ENCODE measurements around the gene RUNX3. TPM values are rescaled to one million over a fixed set of nuclear protein-coding genes. Genes with fewer than 3 reads are reported as not detected.

The RUNX3 gene
- total RNA-seq, 1 experiment from 2014 or later: 8.6 TPM

DNA sequence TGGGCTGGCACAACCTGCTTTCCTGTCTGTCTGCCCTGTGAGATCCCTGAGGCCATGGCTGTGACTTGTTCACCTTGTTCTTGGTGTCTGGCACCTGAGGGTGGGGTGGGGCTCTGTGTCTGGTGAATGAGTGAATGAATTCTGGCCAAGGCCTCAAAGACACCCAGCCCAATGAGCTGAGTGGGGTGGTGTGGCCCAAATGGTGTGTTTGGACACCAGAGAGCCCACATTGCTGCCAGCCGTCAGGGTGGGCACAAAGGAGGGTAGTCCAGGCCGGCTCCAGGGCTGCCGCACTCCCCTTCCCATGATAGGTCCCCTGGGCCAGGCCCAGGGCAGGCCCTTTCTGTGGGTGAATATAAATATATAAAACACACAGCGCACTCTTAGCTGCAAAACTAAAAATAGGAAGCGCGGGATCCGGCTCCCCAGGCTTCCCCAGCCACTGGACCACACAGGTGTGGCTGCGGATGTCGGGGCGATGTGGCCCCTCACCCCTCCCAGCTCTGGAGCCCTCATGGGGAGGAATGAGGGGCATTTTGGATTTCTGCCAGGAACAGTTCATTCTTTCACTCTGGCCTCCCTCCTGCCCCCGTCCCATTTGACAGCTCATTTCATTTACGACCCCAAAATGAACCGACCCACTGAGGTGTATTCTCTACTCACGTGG is 33.3 kb downstream of the RUNX3 start:
- intact Hi-C loops (cut with micrococcal nuclease; ENCODE audit: unreplicated experiment): no loop called here
- ChIA-PET POLR2A (ENCODE audit: low non-redundant PET) (no interaction called here), CTCF (no interaction called here)
- H3K4me3 ChIP-seq (ENCODE audit: low read depth, low read length, poor library complexity, severe bottlenecking): no peak overlapping the region
- H3K36me3 ChIP-seq (ENCODE audit: insufficient read depth, low read length, poor library complexity, severe bottlenecking): no peaks in the 10 kb centered on the region
- H3K9me3 ChIP-seq (ENCODE audit: low read depth, low read length, poor library complexity, severe bottlenecking): no peaks in the 10 kb centered on the region
- H3K4me1 ChIP-seq (ENCODE audit: insufficient read depth, low read length, poor library complexity, severe bottlenecking): no peaks in the 10 kb centered on the region
- no TSS peak for BruUV-seq (replicated peaks)
- H3K27ac ChIP-seq (ENCODE audit: low read depth, low read length, poor library complexity, severe bottlenecking): no peak overlapping the region
- TF ChIP-seq CTCF (conservative IDR thresholded peaks at IDR 0.05; ENCODE audit: low read depth, low read length): no peak
- no peak for TF ChIP-seq EZH2 (IDR thresholded peaks at IDR 0.05; ENCODE audit: borderline replicate concordance, low read depth, low read length, poor library complexity, severe bottlenecking)
- H3K27me3 ChIP-seq (replicated peaks; ENCODE audit: insufficient read depth, low read depth, low read length, poor library complexity): no peaks in the 10 kb centered on the region
- DNase-seq (ENCODE audit: low spot score): no peak

GRCh38 chr1:24896176-24896575 is 33.9 kb downstream of the RUNX3 start:
- no peaks in the 10 kb centered on the region for H3K9me3 ChIP-seq (ENCODE audit: low read depth, low read length, poor library complexity, severe bottlenecking)
- no TSS peak for BruUV-seq (replicated peaks)
- TF ChIP-seq CTCF (conservative IDR thresholded peaks at IDR 0.05; ENCODE audit: low read depth, low read length) (no peak), EZH2 (IDR thresholded peaks at IDR 0.05; ENCODE audit: borderline replicate concordance, low read depth, low read length, poor library complexity, severe bottlenecking) (no peak)
- no peak overlapping the region for H3K4me3 ChIP-seq (ENCODE audit: low read depth, low read length, poor library complexity, severe bottlenecking)
- DNase-seq (ENCODE audit: low spot score): no peak
- ChIA-PET CTCF (no interaction called here), POLR2A (ENCODE audit: low non-redundant PET) (no interaction called here)
- H3K4me1 ChIP-seq (ENCODE audit: insufficient read depth, low read length, poor library complexity, severe bottlenecking): no peaks in the 10 kb centered on the region
- H3K27ac ChIP-seq (ENCODE audit: low read depth, low read length, poor library complexity, severe bottlenecking): no peak overlapping the region
- intact Hi-C loops (cut with micrococcal nuclease; ENCODE audit: unreplicated experiment): no loop called here
- H3K27me3 ChIP-seq (replicated peaks; ENCODE audit: insufficient read depth, low read depth, low read length, poor library complexity): no peaks in the 10 kb centered on the region
- no peaks in the 10 kb centered on the region for H3K36me3 ChIP-seq (ENCODE audit: insufficient read depth, low read length, poor library complexity, severe bottlenecking)

DNA sequence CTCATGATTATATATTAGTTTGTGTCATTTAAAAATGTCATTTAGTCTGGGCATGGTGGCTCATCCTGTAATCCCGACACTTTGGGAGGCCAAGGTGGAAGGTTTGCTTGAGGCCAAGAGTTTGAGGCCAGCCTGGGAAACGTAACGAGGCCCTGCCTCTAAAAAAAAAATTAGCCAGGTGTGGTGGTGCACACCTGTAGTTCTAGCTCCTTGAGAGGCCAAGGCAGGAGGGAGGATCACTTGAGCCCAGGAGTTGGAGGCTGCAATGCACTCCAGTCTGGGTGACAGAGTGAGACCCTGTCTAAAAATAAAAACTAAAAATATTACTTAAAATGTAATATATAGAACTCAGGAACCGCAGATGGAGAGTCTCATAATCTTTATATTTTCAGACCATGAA is 34.6 kb downstream of the RUNX3 start:
- no peak overlapping the region for H3K4me3 ChIP-seq (ENCODE audit: low read depth, low read length, poor library complexity, severe bottlenecking)
- ChIA-PET CTCF (no interaction called here), POLR2A (ENCODE audit: low non-redundant PET) (no interaction called here)
- H3K4me1 ChIP-seq (ENCODE audit: insufficient read depth, low read length, poor library complexity, severe bottlenecking): no peaks in the 10 kb centered on the region
- no peak for TF ChIP-seq EZH2 (IDR thresholded peaks at IDR 0.05; ENCODE audit: borderline replicate concordance, low read depth, low read length, poor library complexity, severe bottlenecking)
- no peak for TF ChIP-seq CTCF (conservative IDR thresholded peaks at IDR 0.05; ENCODE audit: low read depth, low read length)
- no peaks in the 10 kb centered on the region for H3K36me3 ChIP-seq (ENCODE audit: insufficient read depth, low read length, poor library complexity, severe bottlenecking)
- intact Hi-C loops (cut with micrococcal nuclease; ENCODE audit: unreplicated experiment): no loop called here
- no peaks in the 10 kb centered on the region for H3K27me3 ChIP-seq (replicated peaks; ENCODE audit: insufficient read depth, low read depth, low read length, poor library complexity)
- no TSS peak for BruUV-seq (replicated peaks)
- no peak overlapping the region for H3K27ac ChIP-seq (ENCODE audit: low read depth, low read length, poor library complexity, severe bottlenecking)
- DNase-seq (ENCODE audit: low spot score): no peak
- no peaks in the 10 kb centered on the region for H3K9me3 ChIP-seq (ENCODE audit: low read depth, low read length, poor library complexity, severe bottlenecking)
